Keratinocyte (primary cell): Measurements from ENCODE around the gene JHY. TPM values are rescaled to one million over a fixed set of nuclear protein-coding genes. Genes with fewer than 3 reads are reported as not detected.

ENCODE experiments used
- DNase-seq: peaks from one replicate; pipeline ENCODE4 v3.0.0-alpha.2; 2011; ENCODE audit warnings: low read depth, missing footprints, low spot score
- FAIRE-seq: peaks from 2 replicates; lab custom pipeline; 2011; peaks lifted over from hg19 to GRCh38; lab: Jason Lieb, UNC
- H2AFZ ChIP-seq: 2 replicates; pipeline ENCODE4 v1.6.0; 2012; ENCODE audit warnings: low read length, control low read depth, inconsistent platforms; ENCODE audit not compliant: control insufficient read depth
- H3K27ac ChIP-seq: 2 replicates; pipeline ENCODE4 v1.5.1; 2011; ENCODE audit warnings: low read length; ENCODE audit not compliant: control insufficient read depth, insufficient read depth
- H3K27me3 ChIP-seq: 3 replicates; pipeline ENCODE4 v1.6.0; 2011; ENCODE audit warnings: low read length; ENCODE audit not compliant: control insufficient read depth, insufficient read depth; ENCODE audit errors: extremely low read depth
- H3K36me3 ChIP-seq, 2 experiments: 2 replicates in 1 of 2; 3 replicates in 1 of 2; pipeline ENCODE4 v1.5.1; 2011; ENCODE audit warnings: low read length in 2 of 2, mild to moderate bottlenecking in 1 of 2; ENCODE audit not compliant: control insufficient read depth in 2 of 2, insufficient read depth in 2 of 2; ENCODE audit errors: extremely low read depth in 1 of 2
- H3K4me1 ChIP-seq: 3 replicates; pipeline ENCODE4 v1.5.1; 2011; ENCODE audit warnings: low read length; ENCODE audit not compliant: control insufficient read depth, insufficient read depth; ENCODE audit errors: extremely low read depth
- H3K4me2 ChIP-seq: 3 replicates; pipeline ENCODE4 v1.6.0; 2011; ENCODE audit warnings: low read depth, low read length; ENCODE audit not compliant: control insufficient read depth, insufficient read depth; ENCODE audit errors: extremely low read depth
- H3K4me3 ChIP-seq, 3 experiments: fragments of 200-600 bp in 1 of 3; sonication (generic) in 1 of 3; 2 replicates in 2 of 3; 3 replicates in 1 of 3; pipeline ENCODE4 v1.5.1; 2011 to 2016; ENCODE audit warnings: low read length in 3 of 3, mild to moderate bottlenecking in 3 of 3, control low read depth in 2 of 3, inconsistent platforms in 1 of 3, low read depth in 1 of 3, mixed read lengths in 1 of 3, mixed run types in 1 of 3, moderate library complexity in 1 of 3; ENCODE audit not compliant: control insufficient read depth in 2 of 3, insufficient read depth in 2 of 3; ENCODE audit errors: extremely low read depth in 1 of 3
- H3K79me2 ChIP-seq: 2 replicates; pipeline ENCODE4 v1.6.0; 2012; ENCODE audit warnings: low read length; ENCODE audit not compliant: control insufficient read depth, insufficient read depth
- H3K9ac ChIP-seq: 3 replicates; pipeline ENCODE4 v1.6.0; 2011; ENCODE audit warnings: low read length; ENCODE audit not compliant: control insufficient read depth, insufficient read depth; ENCODE audit errors: extremely low read depth
- H3K9me1 ChIP-seq: 3 replicates; pipeline ENCODE4 v1.6.0; 2011; ENCODE audit warnings: low read length; ENCODE audit not compliant: control insufficient read depth, insufficient read depth; ENCODE audit errors: extremely low read depth
- H3K9me3 ChIP-seq: 2 replicates; pipeline ENCODE4 v1.5.1; 2012; ENCODE audit warnings: low read depth, low read length; ENCODE audit not compliant: control insufficient read depth
- H4K20me1 ChIP-seq: 3 replicates; pipeline ENCODE4 v1.6.0; 2011; ENCODE audit warnings: low read length; ENCODE audit not compliant: control insufficient read depth, insufficient read depth; ENCODE audit errors: extremely low read depth
- EZH2 ChIP-seq: IDR thresholded peaks from one replicate; pipeline ENCODE4 v1.6.1; 2012; ENCODE audit warnings: inconsistent platforms, mild to moderate bottlenecking, low read length, moderate library complexity
- dilution Hi-C: fragments of 300-500 bp; cut with MboI; formaldehyde crosslinking; loops from one replicate; pipeline ENCODE4 v1.7.0; 2020; ENCODE audit warnings: low sequenced_read_pairs; ENCODE audit not compliant: extremely low pct_ligation_motif_present
- polyA plus RNA-seq, 5 experiments: library from polyadenylated mRNA; depleted of rRNA in 3 of 5; stranded (reverse) in 3 of 5; stranded (forward) in 1 of 5; unstranded in 1 of 5; fragments of >200 nt; gene quantifications; 1 replicate in 1 of 5; 2 replicates in 3 of 5; 3 replicates in 1 of 5; pipeline versions ENCODE4 v1.2.1 to v1.2.3, GENCODE V29; 2011 to 2012; ENCODE audit warnings: missing spikeins in 2 of 5, low read depth in 1 of 5, low replicate concordance in 1 of 5
- TF ChIP-seq, protein P1 (sequence below), 3 experiments: IDR thresholded peaks in 1 of 3; conservative IDR thresholded peaks in 1 of 3; optimal IDR thresholded peaks in 1 of 3; 2 replicates in 2 of 3; 3 replicates in 1 of 3; pipeline versions ENCODE3 to v1.5.1; 2011; ENCODE audit warnings: low read length in 3 of 3, mild to moderate bottlenecking in 3 of 3, moderate library complexity in 2 of 3, control low read depth in 1 of 3, inconsistent platforms in 1 of 3; ENCODE audit not compliant: insufficient read depth in 2 of 3; ENCODE audit errors: extremely low read depth in 1 of 3

Gene JHY
- polyA plus RNA-seq, 1 donor (not counting 4 experiments of a cell fraction or from before 2014, with no cell fraction given), result 3.9 TPM

GRCh38 chr11:122954455-122954854 lies 71.9 kb downstream of the JHY start:
- no peaks in the 10 kb centered on the region for H3K4me1 ChIP-seq
- no peak overlapping the region for H2AFZ ChIP-seq
- no peaks in the 10 kb centered on the region for H3K79me2 ChIP-seq
- no peak for FAIRE-seq
- H3K9me1 ChIP-seq, result no peaks in the 10 kb centered on the region
- no peak for TF ChIP-seq EZH2
- TF ChIP-seq, protein P1, sequence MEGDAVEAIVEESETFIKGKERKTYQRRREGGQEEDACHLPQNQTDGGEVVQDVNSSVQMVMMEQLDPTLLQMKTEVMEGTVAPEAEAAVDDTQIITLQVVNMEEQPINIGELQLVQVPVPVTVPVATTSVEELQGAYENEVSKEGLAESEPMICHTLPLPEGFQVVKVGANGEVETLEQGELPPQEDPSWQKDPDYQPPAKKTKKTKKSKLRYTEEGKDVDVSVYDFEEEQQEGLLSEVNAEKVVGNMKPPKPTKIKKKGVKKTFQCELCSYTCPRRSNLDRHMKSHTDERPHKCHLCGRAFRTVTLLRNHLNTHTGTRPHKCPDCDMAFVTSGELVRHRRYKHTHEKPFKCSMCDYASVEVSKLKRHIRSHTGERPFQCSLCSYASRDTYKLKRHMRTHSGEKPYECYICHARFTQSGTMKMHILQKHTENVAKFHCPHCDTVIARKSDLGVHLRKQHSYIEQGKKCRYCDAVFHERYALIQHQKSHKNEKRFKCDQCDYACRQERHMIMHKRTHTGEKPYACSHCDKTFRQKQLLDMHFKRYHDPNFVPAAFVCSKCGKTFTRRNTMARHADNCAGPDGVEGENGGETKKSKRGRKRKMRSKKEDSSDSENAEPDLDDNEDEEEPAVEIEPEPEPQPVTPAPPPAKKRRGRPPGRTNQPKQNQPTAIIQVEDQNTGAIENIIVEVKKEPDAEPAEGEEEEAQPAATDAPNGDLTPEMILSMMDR (optimal IDR thresholded peaks at IDR 0.05 in 1 of 3, IDR thresholded peaks at IDR 0.05 in 1 of 3, conservative IDR thresholded peaks at IDR 0.05 in 1 of 3; ENCODE audit: extremely low read depth in 1 of 3, insufficient read depth in 2 of 3, low read length in 3 of 3), result no peak
- dilution Hi-C loops, result no loop called here
- no peak overlapping the region for H3K4me3 ChIP-seq
- H3K4me2 ChIP-seq, result no peak overlapping the region
- H3K27me3 ChIP-seq, result peaks cover 2% of the 10 kb centered on the region
- DNase-seq, result no peak
- no peaks in the 10 kb centered on the region for H3K36me3 ChIP-seq
- no peaks in the 10 kb centered on the region for H3K9me3 ChIP-seq
- H3K9ac ChIP-seq, result no peak overlapping the region
- H3K27ac ChIP-seq, result no peak overlapping the region
- H4K20me1 ChIP-seq, result no peaks in the 10 kb centered on the region

DNA sequence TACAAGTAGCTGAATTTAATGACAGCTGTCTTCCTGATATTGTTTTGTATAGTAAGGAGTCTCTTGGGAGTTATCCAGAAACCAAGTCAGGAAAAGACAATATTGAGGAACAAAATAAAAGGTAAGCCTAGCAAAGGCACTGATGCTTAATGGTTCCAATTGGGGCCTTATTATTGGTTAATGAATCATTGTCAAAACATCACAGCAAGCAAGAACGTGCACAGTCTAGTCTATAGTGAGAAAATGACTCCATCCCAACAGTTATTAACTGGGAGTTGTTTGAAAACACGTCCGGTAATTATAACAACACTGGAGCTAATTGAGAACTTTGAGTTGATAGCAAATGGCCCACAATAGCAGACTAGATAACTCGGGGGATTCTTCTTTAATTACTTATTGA lies 81.4 kb downstream of the JHY start:
- TF ChIP-seq, protein P1 (optimal IDR thresholded peaks at IDR 0.05 in 1 of 3, IDR thresholded peaks at IDR 0.05 in 1 of 3, conservative IDR thresholded peaks at IDR 0.05 in 1 of 3; ENCODE audit: extremely low read depth in 1 of 3, insufficient read depth in 2 of 3, low read length in 3 of 3), result no peak
- no peak for TF ChIP-seq EZH2
- Histone ChIP-seq H4K20me1 (no peaks in the 10 kb centered on the region), H3K4me3 (no peak overlapping the region), H3K79me2 (no peaks in the 10 kb centered on the region), H2AFZ (no peak overlapping the region), H3K4me2 (peak overlapping the region; percentile 42), H3K9me1 (no peaks in the 10 kb centered on the region), H3K9me3 (no peaks in the 10 kb centered on the region), H3K27ac (no peak overlapping the region), H3K36me3 (no peaks in the 10 kb centered on the region), H3K4me1 (no peaks in the 10 kb centered on the region), H3K9ac (no peak overlapping the region), H3K27me3 (peaks cover 12% of the 10 kb centered on the region)
- DNase-seq, result no peak
- FAIRE-seq, result peak; percentile 77
- dilution Hi-C loops, result no loop called here
